A549 (cell line): Measurements from ENCODE around the gene SF3B4. TPM values are rescaled to one million over a fixed set of nuclear protein-coding genes. Genes with fewer than 3 reads are reported as not detected.

Experiments used
- ATAC-seq, 2 experiments: fragments of 200-7000 bp in 1 of 2; fragments of >200 bp in 1 of 2; cut with Nextera tagmentation in 1 of 2; cut with Tn5 transposase in 1 of 2; 3 replicates each; pipeline versions ENCODE4 v1.8.0 to v1.9.1; 2018 to 2020; ENCODE audit warnings: mild to moderate bottlenecking in 1 of 2, moderate library complexity in 1 of 2
- CTCF ChIA-PET: fragments of 300-600 bp; sonication (Branson Sonifier 250); formaldehyde crosslinking; extraction: SDS; loops from one replicate; lab custom pipeline; 2021; ENCODE audit warnings: antibody characterized with exemption, inconsistent platforms; lab: Yijun Ruan, JAX
- POLR2A ChIA-PET: fragments of 350-600 bp; formaldehyde crosslinking; extraction: SDS; loops from one replicate; lab custom pipeline; 2021; ENCODE audit warnings: antibody characterized with exemption, inconsistent platforms; lab: Yijun Ruan, JAX
- DNase-seq, 2 experiments: peaks; one replicate each; pipeline versions ENCODE4 v3.0.0 to v3.0.0-alpha.2; 2011 to 2016; ENCODE audit warnings: low read depth in 1 of 2, low spot score in 1 of 2
- FAIRE-seq: peaks from 2 replicates; lab custom pipeline; 2011; peaks lifted over from hg19 to GRCh38; lab: Jason Lieb, UNC
- H3K27ac ChIP-seq, 2 experiments: fragments of >200 bp; sonication (Bioruptor Twin); formaldehyde crosslinking; 3 replicates each; pipeline ENCODE4 v1.5.1; 2016 to 2017
- H3K4me1 ChIP-seq: fragments of >200 bp; sonication (Bioruptor Twin); formaldehyde crosslinking; 3 replicates; pipeline ENCODE4 v1.6.1; 2016
- H3K4me2 ChIP-seq: fragments of >200 bp; sonication (Bioruptor Twin); formaldehyde crosslinking; 3 replicates; pipeline ENCODE4 v1.6.1; 2016
- H3K4me3 ChIP-seq: fragments of >200 bp; sonication (Bioruptor Twin); formaldehyde crosslinking; 3 replicates; pipeline ENCODE4 v1.5.1; 2016
- H3K9me3 ChIP-seq: fragments of >200 bp; sonication (Bioruptor Twin); formaldehyde crosslinking; 3 replicates; pipeline ENCODE4 v1.6.1; 2016
- BCL3 ChIP-seq: fragments of >200 bp; sonication (Bioruptor Twin); formaldehyde crosslinking; IDR thresholded peaks from 3 replicates; pipeline ENCODE4 v1.6.1; 2016
- BHLHE40 ChIP-seq: IDR thresholded peaks from 2 replicates; pipeline ENCODE4 v1.6.1; 2012; ENCODE audit warnings: low read depth, low read length, inconsistent platforms
- CBX2 ChIP-seq: fragments of 200-600 bp; sonication (generic); IDR thresholded peaks from 2 replicates; pipeline ENCODE4 v1.6.1; 2016; ENCODE audit warnings: low read depth, mild to moderate bottlenecking, borderline replicate concordance
- CBX8 ChIP-seq: fragments of 200-600 bp; sonication (generic); IDR thresholded peaks from 2 replicates; pipeline ENCODE4 v1.6.1; 2016
- CEBPB ChIP-seq, 2 experiments: fragments of >200 bp in 1 of 2; sonication (Bioruptor Twin) in 1 of 2; formaldehyde crosslinking in 1 of 2; IDR thresholded peaks; 2 replicates each; pipeline ENCODE4 v1.6.1; 2012 to 2016
- CHD2 ChIP-seq: fragments of 150-350 bp; IDR thresholded peaks from 2 replicates; pipeline ENCODE4 v1.6.1; 2014; ENCODE audit warnings: low read length; ENCODE audit not compliant: partially characterized antibody
- E2F6 ChIP-seq: IDR thresholded peaks from 2 replicates; pipeline ENCODE4 v1.6.1; 2012; ENCODE audit warnings: low read depth, borderline replicate concordance
- EHF ChIP-seq: fragments of 250-450 bp; sonication (Bioruptor Pico); IDR thresholded peaks from 2 replicates; pipeline ENCODE4 v1.5.0; 2020; ENCODE audit warnings: mild to moderate bottlenecking
- EHMT2 ChIP-seq: fragments of 200-600 bp; sonication (generic); IDR thresholded peaks from 2 replicates; pipeline ENCODE4 v1.6.1; 2016; ENCODE audit warnings: antibody characterized with exemption, low read depth, mild to moderate bottlenecking, moderate library complexity
- ELK1 ChIP-seq: fragments of 150-350 bp; IDR thresholded peaks from 2 replicates; pipeline ENCODE4 v1.6.1; 2014; ENCODE audit warnings: low read depth, mild to moderate bottlenecking, low read length
- ESRRA ChIP-seq: fragments of 150-350 bp; IDR thresholded peaks from 2 replicates; pipeline ENCODE4 v1.6.1; 2014; ENCODE audit warnings: mild to moderate bottlenecking, low read length, borderline replicate concordance
- FOSB ChIP-seq: fragments of 250-450 bp; sonication (Bioruptor Pico); IDR thresholded peaks from 2 replicates; pipeline ENCODE4 v1.5.0; 2020; ENCODE audit warnings: mild to moderate bottlenecking, moderate library complexity
- FOSL2 ChIP-seq, 2 experiments: fragments of 450-650 bp in 1 of 2; fragments of >200 bp in 1 of 2; sonication (Bioruptor Twin) in 1 of 2; formaldehyde crosslinking; IDR thresholded peaks; 2 replicates each; pipeline versions ENCODE4 v1.5.0 to v1.6.1; 2016 to 2020; ENCODE audit warnings: mild to moderate bottlenecking in 1 of 2, moderate library complexity in 1 of 2
- GATA3 ChIP-seq: IDR thresholded peaks from 2 replicates; pipeline ENCODE4 v1.6.1; 2012; ENCODE audit warnings: borderline replicate concordance
- HES2 ChIP-seq: fragments of >200 bp; sonication (Bioruptor Twin); formaldehyde crosslinking; IDR thresholded peaks from 2 replicates; pipeline ENCODE4 v1.6.1; 2016
- HEYL ChIP-seq: fragments of 250-450 bp; sonication (Bioruptor Pico); IDR thresholded peaks from 2 replicates; pipeline ENCODE4 v1.8.0; 2021; ENCODE audit warnings: mild to moderate bottlenecking, moderate library complexity
- HOXB5 ChIP-seq: fragments of 250-450 bp; sonication (Bioruptor Pico); IDR thresholded peaks from 2 replicates; pipeline ENCODE4 v1.5.0; 2020; ENCODE audit warnings: mild to moderate bottlenecking, moderate library complexity
- JUNB ChIP-seq: fragments of >200 bp; sonication (Bioruptor Twin); formaldehyde crosslinking; IDR thresholded peaks from 2 replicates; pipeline ENCODE4 v1.6.1; 2016
- KDM1A ChIP-seq: fragments of 200-600 bp; sonication (generic); IDR thresholded peaks from 2 replicates; pipeline ENCODE4 v1.6.1; 2016; ENCODE audit warnings: low read depth, mild to moderate bottlenecking
- KDM5A ChIP-seq: fragments of 200-600 bp; sonication (generic); IDR thresholded peaks from 2 replicates; pipeline ENCODE4 v1.6.1; 2016; ENCODE audit warnings: antibody characterized with exemption, mild to moderate bottlenecking
- MAFK ChIP-seq: fragments of 450-650 bp; IDR thresholded peaks from 2 replicates; pipeline ENCODE4 v1.6.1; 2014; ENCODE audit not compliant: partially characterized antibody
- MAX ChIP-seq: IDR thresholded peaks from 2 replicates; pipeline ENCODE4 v1.6.1; 2012
- MYC ChIP-seq: IDR thresholded peaks from 2 replicates; pipeline ENCODE4 v1.6.1; 2012; ENCODE audit warnings: mild to moderate bottlenecking, inconsistent platforms, low read length, improper control_type of control experiment, borderline replicate concordance
- NFE2L2 ChIP-seq: fragments of 150-350 bp; conservative IDR thresholded peaks from 2 replicates; pipeline ENCODE4 v1.6.1; 2014; ENCODE audit warnings: low read length
- NPAS2 ChIP-seq: fragments of 250-450 bp; sonication (Bioruptor Pico); IDR thresholded peaks from 2 replicates; pipeline ENCODE4 v1.8.0; 2022; ENCODE audit warnings: mild to moderate bottlenecking, moderate library complexity, borderline replicate concordance
- NR3C1 ChIP-seq: fragments of >200 bp; sonication (Bioruptor Twin); formaldehyde crosslinking; IDR thresholded peaks from 3 replicates; pipeline ENCODE4 v1.6.1; 2017
- PBX3 ChIP-seq: IDR thresholded peaks from 2 replicates; pipeline ENCODE4 v1.6.1; 2012
- PHF8 ChIP-seq: fragments of 200-600 bp; sonication (generic); IDR thresholded peaks from 2 replicates; pipeline ENCODE4 v1.6.1; 2016; ENCODE audit warnings: low read depth, mild to moderate bottlenecking, antibody characterized with exemption, moderate library complexity, borderline replicate concordance
- POLR2A ChIP-seq: IDR thresholded peaks from 2 replicates; pipeline ENCODE4 v1.6.1; 2012; ENCODE audit warnings: mild to moderate bottlenecking, low read length
- POLR2AphosphoS2 ChIP-seq: conservative IDR thresholded peaks from 2 replicates; pipeline ENCODE4 v1.6.1; 2012; ENCODE audit warnings: low read length, improper control_type of control experiment, inconsistent platforms
- RAD21 ChIP-seq, 2 experiments: fragments of >200 bp in 1 of 2; sonication (Bioruptor Twin) in 1 of 2; formaldehyde crosslinking in 1 of 2; IDR thresholded peaks in 1 of 2; conservative IDR thresholded peaks in 1 of 2; 2 replicates in 1 of 2; 3 replicates in 1 of 2; pipeline ENCODE4 v1.6.1; 2012 to 2018; ENCODE audit warnings: inconsistent platforms in 1 of 2
- RARB ChIP-seq: fragments of 250-450 bp; sonication (Bioruptor Pico); IDR thresholded peaks from 2 replicates; pipeline ENCODE4 v1.8.0; 2021; ENCODE audit warnings: mild to moderate bottlenecking, moderate library complexity
- RCOR1 ChIP-seq: fragments of 150-350 bp; IDR thresholded peaks from 2 replicates; pipeline ENCODE4 v1.6.1; 2014; ENCODE audit warnings: antibody characterized with exemption, low read length, low read depth
- RNF2 ChIP-seq: fragments of 200-600 bp; sonication (generic); IDR thresholded peaks from 2 replicates; pipeline ENCODE4 v1.6.1; 2016; ENCODE audit warnings: low read depth, mild to moderate bottlenecking, antibody characterized with exemption, moderate library complexity, borderline replicate concordance
- SMC3 ChIP-seq: fragments of >200 bp; sonication (Bioruptor Twin); formaldehyde crosslinking; IDR thresholded peaks from 3 replicates; pipeline ENCODE4 v1.6.1; 2018; ENCODE audit warnings: inconsistent platforms
- SREBF2 ChIP-seq: fragments of 450-650 bp; IDR thresholded peaks from 2 replicates; pipeline ENCODE4 v1.6.1; 2014; ENCODE audit warnings: mild to moderate bottlenecking, moderate library complexity
- ZFP36 ChIP-seq: fragments of 450-650 bp; IDR thresholded peaks from 2 replicates; pipeline ENCODE4 v1.6.1; 2014; ENCODE audit warnings: borderline replicate concordance; ENCODE audit not compliant: partially characterized antibody
- ZNF302 ChIP-seq: fragments of 250-450 bp; sonication (Bioruptor Pico); IDR thresholded peaks from 2 replicates; pipeline ENCODE4 v1.9.0; 2021; ENCODE audit warnings: inconsistent platforms, mild to moderate bottlenecking, moderate library complexity
- WGBS: methylation state at CpG from one replicate; pipeline ENCODE4 v1.1.6; 2017; ENCODE audit errors: missing lambda C conversion rate; 5-methylcytosine and 5-hydroxymethylcytosine counted together
- polyA plus RNA-seq, 4 experiments: library from polyadenylated mRNA; depleted of rRNA in 3 of 4; stranded (reverse); fragments of >200 nt; fragmentation: RNase III in 1 of 4; extraction: RNeasy Plus Mini Kit Qiagen cat#74134 plus additional on column Dnase treatment in 1 of 4; gene quantifications; 2 replicates in 3 of 4; 3 replicates in 1 of 4; pipeline ENCODE4 v1.2.3, GENCODE V29; 2011 to 2017

The SF3B4 gene
- polyA plus RNA-seq, 2 of the 4 experiments (the other 2 are of a cell fraction), result 71.2 to 94.6 TPM

GRCh38 chr1:149887456-149888246 lies 40.0 kb downstream of the SF3B4 start:
- whole genome bisulfite sequencing, result under 1% methylated on average over 27 of the region's 46 CpGs
- CTCF ChIA-PET, result interaction anchor here (0.8 to 4.0 kb wide), 28 partner anchors 12 to 300 kb away, joined by 3 to 32 read pairs (median 7); partner anchors contain the start of genes BOLA1 and OTUD7B
- no peak for FAIRE-seq
- H3K4me3 ChIP-seq, result peak overlapping the region; percentile 54
- peak overlapping the region; percentile 91 to 96 for H3K27ac ChIP-seq
- peaks cover 22% of the 10 kb centered on the region for H3K4me1 ChIP-seq
- POLR2A ChIA-PET, result interaction anchor here (0.7 to 4.8 kb wide), 26 partner anchors 10 to 476 kb away, joined by 3 to 70 read pairs (median 5); partner anchors contain the start of genes BOLA1, MTMR11, OTUD7B and PLEKHO1
- H3K9me3 ChIP-seq, result no peaks in the 10 kb centered on the region
- peak; percentile 89 to 99 for DNase-seq
- peak overlapping the region; percentile 78 for H3K4me2 ChIP-seq
- peak; percentile 52 to 70 for ATAC-seq
- TF ChIP-seq SREBF2 (no peak), POLR2A (peak; percentile 91), FOSB (CRISPR knock-in tag) (peak; percentile 92), CHD2 (no peak), RAD21 (conservative IDR thresholded peaks at IDR 0.05 in 1 of 2, IDR thresholded peaks at IDR 0.05 in 1 of 2) (no peak), CBX8 (no peak), MAFK (peak; percentile 47), KDM5A (no peak), BCL3 (peak; percentile 75; the same call in 2 of the 3 replicates), NR3C1 (no peak), KDM1A (no peak), PBX3 (peak; percentile 5; the same call in 1 of the 2 replicates), RNF2 (no peak), ELK1 (no peak), RCOR1 (no peak), HEYL (CRISPR knock-in tag) (no peak), FOSL2 (IDR thresholded peaks at IDR 0.05) (no peak), FOSL2 (CRISPR knock-in tag; IDR thresholded peaks at IDR 0.05) (no peak; the same call in 1 of the 2 replicates), EHF (CRISPR knock-in tag) (no peak), BHLHE40 (no peak), ZFP36 (no peak), E2F6 (no peak), NFE2L2 (no peak), RARB (CRISPR knock-in tag) (peak; percentile 79), GATA3 (no peak), ESRRA (no peak), CEBPB (IDR thresholded peaks at IDR 0.05) (peak; percentile 78 to 87), NPAS2 (CRISPR knock-in tag) (no peak), HES2 (no peak), SMC3 (no peak), CBX2 (no peak), HOXB5 (CRISPR knock-in tag) (0 out of 2 replicates have a peak, but pooled peaks have one; percentile 25), MAX (peak; percentile 3), POLR2AphosphoS2 (no peak), ZNF302 (no peak), EHMT2 (no peak), JUNB (no peak), PHF8 (peak; percentile 3; the same call in 1 of the 2 replicates), MYC (no peak)
